ENCODE data around the gene MAMSTR. TPM values are rescaled to one million over a fixed set of nuclear protein-coding genes. Genes with fewer than 3 reads are reported as not detected.

The MAMSTR gene
- total RNA-seq, 1 experiment from 2014 or later: 1.6 TPM

DNA sequence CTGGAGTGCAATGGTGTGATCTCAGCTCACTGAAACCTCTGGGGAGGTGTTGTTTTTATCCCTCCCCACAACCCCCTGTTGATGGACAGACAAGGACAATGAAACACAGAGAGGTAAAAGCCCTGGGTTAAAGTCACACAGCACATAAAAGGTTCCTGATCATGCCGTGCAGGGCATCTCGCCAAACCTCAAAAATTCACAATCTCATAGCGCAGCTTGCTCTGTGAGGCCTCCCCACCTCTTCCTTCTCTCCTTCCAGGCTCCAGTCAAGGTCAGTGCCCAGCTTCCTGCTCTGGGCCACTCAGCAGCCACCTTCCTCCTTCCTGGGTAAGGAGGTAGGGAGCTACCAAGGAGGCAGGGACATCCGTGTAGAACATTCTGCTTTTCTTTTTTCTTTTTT, 21.5 kb downstream of the MAMSTR start:
- Histone ChIP-seq H3K23ac (ENCODE audit: insufficient read length, low read depth, low read length) (no peak overlapping the region), H2BK20ac (ENCODE audit: low read depth, low read length, poor library complexity, severe bottlenecking) (no peak overlapping the region), H3K27me3 (ENCODE audit: insufficient read depth, low read length) (no peaks in the 10 kb centered on the region), H3K14ac (ENCODE audit: insufficient read depth, low read length) (no peak overlapping the region), H2BK15ac (ENCODE audit: low read depth, low read length) (peak overlapping the region; percentile 96), H4K5ac (ENCODE audit: insufficient read length, low read depth, low read length) (no peak overlapping the region), H2AK5ac (ENCODE audit: insufficient read length, low read length) (no peak overlapping the region), H3K79me1 (ENCODE audit: insufficient read depth, low read depth, low read length, poor library complexity, severe bottlenecking) (no peaks in the 10 kb centered on the region), H2AFZ (ENCODE audit: low read length) (no peak overlapping the region), H3K4me1 (ENCODE audit: insufficient read depth, low read length) (peaks cover 2% of the 10 kb centered on the region; the same call in 1 of the 2 replicates), H3K4me2 (ENCODE audit: insufficient read depth, insufficient read length, low read length) (no peak overlapping the region), H2BK120ac (ENCODE audit: low read depth, low read length, poor library complexity, severe bottlenecking) (no peak overlapping the region), H3K9ac (ENCODE audit: extremely low read depth, insufficient read length, low read length) (no peak overlapping the region), H4K8ac (replicated peaks; ENCODE audit: insufficient read length, low read depth, low read length) (no peak overlapping the region), H3K23me2 (ENCODE audit: insufficient read length, low read depth, low read length, poor library complexity, severe bottlenecking) (peaks cover 14% of the 10 kb centered on the region), H2BK5ac (ENCODE audit: insufficient read length, low read length) (no peak overlapping the region), H3K18ac (ENCODE audit: insufficient read length, low read depth, low read length) (no peak overlapping the region), H4K91ac (ENCODE audit: insufficient read length, low read depth, low read length) (no peak overlapping the region), H3K56ac (ENCODE audit: insufficient read length, low read depth, low read length) (no peak overlapping the region), H3K27ac (ENCODE audit: insufficient read length, low read depth, low read length) (no peak overlapping the region), H3K4ac (ENCODE audit: low read depth, low read length) (no peak overlapping the region), H4K20me1 (ENCODE audit: control insufficient read depth, insufficient read depth, insufficient read length) (no peaks in the 10 kb centered on the region), H3K9me3 (ENCODE audit: control insufficient read depth, low read depth, low read length) (no peaks in the 10 kb centered on the region), H2BK12ac (ENCODE audit: insufficient read length, low read depth, low read length) (no peak overlapping the region), H3K79me2 (ENCODE audit: insufficient read depth, low read length) (no peaks in the 10 kb centered on the region), H3T11ph (ENCODE audit: low read length) (no peak overlapping the region)
- WGBS (ENCODE audit: extremely low coverage, insufficient read length, low lambda C conversion rate): no CpG with 5 or more reads among the region's 4 CpGs
- Mint-ChIP-seq H3K27me3 (ENCODE audit: low read depth) (no peaks in the 10 kb centered on the region; the same call in 1 of the 2 replicates), H3K4me3 (peak overlapping the region; percentile 40 to 54; a peak in 2 of 5 replicates), H3K36me3 (ENCODE audit: insufficient read depth in 1 of 3, low read depth in 3 of 3) (peaks cover 11 to 20% (median 12%) of the 10 kb centered on the region in 3 experiments), H3K9me3 (peaks cover 0 to 4% of the 10 kb centered on the region in 2 experiments; a peak in 2 of 5 replicates), H3K27ac (peak overlapping the region in 1 of 3 experiments; percentile 34; a peak in 1 of 7 replicates), H3K4me1 (peaks cover 9 to 12% of the 10 kb centered on the region in 2 experiments)
- no peak for DNase-seq
- TF ChIP-seq, protein P1, sequence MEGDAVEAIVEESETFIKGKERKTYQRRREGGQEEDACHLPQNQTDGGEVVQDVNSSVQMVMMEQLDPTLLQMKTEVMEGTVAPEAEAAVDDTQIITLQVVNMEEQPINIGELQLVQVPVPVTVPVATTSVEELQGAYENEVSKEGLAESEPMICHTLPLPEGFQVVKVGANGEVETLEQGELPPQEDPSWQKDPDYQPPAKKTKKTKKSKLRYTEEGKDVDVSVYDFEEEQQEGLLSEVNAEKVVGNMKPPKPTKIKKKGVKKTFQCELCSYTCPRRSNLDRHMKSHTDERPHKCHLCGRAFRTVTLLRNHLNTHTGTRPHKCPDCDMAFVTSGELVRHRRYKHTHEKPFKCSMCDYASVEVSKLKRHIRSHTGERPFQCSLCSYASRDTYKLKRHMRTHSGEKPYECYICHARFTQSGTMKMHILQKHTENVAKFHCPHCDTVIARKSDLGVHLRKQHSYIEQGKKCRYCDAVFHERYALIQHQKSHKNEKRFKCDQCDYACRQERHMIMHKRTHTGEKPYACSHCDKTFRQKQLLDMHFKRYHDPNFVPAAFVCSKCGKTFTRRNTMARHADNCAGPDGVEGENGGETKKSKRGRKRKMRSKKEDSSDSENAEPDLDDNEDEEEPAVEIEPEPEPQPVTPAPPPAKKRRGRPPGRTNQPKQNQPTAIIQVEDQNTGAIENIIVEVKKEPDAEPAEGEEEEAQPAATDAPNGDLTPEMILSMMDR (conservative IDR thresholded peaks at IDR 0.05): no peak

Measured in H9 (cell line).